Limb (tissue), 2 donors: ENCODE results near the gene TYR.
"Not testable (repeated sequence)": the region's sequence is repeated elsewhere in the genome, so short reads cannot be mapped to it uniquely, and the experiment has no call there.

Source experiments
- DNase-seq, 2 donors: peaks; one replicate each; pipeline ENCODE4 v3.0.0-alpha.2; 2016; ENCODE audit errors: extremely low spot score in 2 of 2

TYR gene

GRCh38 chr11:89177691-89178231 is at the start of gene TYR:
TSS of gene TYR (plus strand) at chr11:89177875. CDS start at chr11:89177954, 79 bp downstream.
- DNase-seq = no peak

DNA sequence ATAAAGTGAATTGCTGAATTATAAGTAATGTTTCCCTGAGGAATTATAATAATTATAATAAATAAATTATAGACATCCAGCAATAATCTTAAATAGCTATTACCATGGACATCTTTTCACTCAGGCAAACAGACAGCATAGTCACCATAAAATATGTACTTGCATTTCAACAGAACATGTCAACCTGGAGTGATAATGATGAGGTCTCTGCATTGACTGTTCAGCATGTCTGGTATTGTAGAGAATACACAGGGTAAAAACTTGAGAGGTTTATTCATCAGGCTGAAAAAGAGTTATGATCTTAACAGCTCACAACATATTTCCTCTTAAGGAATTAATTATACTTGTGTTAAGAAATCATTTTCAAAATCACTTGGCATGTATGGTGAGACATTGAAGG is 41.1 kb upstream of the TYR start:
- DNase-seq = no peak

- no peak for DNase-seq
Observed at GRCh38 chr11:89147229-89147628, 30.4 kb upstream of the TYR start.

GRCh38 chr11:89159974-89160373 is 17.7 kb upstream of the TYR start:
- DNase-seq = no peak

- no peak for DNase-seq
Observed at GRCh38 chr11:89161949-89162348, 15.7 kb upstream of the TYR start.

DNA sequence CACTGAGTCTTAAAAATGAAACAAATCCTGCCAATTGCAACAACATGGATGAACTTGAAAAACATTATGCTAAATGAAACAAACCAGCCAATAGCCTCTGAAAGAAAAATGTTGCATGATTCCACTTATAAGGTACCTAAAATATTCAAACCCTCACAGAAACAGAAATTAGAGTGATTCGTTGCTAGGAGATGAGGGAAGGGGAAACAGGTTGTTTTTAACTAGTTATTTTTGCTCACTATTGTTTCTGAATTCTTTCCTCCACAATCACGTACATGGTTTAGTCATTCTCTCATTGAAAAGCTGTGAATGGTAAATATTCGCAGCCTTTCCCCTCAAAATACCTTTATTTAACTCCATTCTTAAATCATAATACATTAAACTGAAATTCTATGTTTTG is 14.0 kb upstream of the TYR start:
- no peak for DNase-seq

GRCh38 chr11:89168396-89168795 is 9.3 kb upstream of the TYR start:
- DNase-seq = no peak

DNA sequence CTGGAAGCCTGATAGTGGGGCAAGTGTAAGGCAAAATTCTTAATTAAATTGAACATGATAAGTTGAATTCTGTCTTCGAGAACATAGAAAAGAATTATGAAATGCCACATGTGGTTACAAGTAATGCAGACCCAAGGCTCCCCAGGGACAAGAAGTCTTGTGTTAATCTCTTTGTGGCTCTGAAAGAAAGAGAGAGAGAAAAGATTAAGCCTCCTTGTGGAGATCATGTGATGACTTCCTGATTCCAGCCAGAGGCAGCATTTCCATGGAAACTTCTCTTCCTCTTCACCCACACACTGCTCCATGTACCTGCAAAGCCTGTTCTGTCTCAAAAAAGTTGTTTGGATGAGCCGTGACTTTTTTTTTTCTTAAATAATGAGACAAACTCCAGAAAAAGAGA is 1.9 kb upstream of the TYR start:
- no peak for DNase-seq

DNA sequence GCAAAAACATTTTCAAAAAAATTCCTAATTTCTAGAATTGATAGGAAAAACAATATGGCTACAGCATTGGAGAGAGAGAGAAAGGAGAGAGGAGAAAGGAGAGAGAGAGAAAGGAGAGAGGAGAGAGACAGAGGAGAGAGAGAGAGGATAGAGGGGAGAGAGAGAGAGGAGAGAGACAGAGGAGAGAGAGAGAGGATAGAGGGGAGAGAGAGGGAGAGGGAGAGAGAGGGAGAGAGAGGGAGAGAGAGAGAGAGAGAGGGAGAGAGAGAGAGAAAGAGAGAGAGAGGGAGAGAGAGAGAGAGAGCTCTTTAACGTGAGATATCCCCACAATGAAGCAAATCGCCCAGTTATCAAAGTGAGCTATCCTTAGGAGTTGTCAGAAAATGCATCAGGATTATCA is 737 bp upstream of the TYR start:
- DNase-seq = no peak

GRCh38 chr11:89181111-89181510 is 3.4 kb downstream of the TYR start:
- no peak for DNase-seq

DNA sequence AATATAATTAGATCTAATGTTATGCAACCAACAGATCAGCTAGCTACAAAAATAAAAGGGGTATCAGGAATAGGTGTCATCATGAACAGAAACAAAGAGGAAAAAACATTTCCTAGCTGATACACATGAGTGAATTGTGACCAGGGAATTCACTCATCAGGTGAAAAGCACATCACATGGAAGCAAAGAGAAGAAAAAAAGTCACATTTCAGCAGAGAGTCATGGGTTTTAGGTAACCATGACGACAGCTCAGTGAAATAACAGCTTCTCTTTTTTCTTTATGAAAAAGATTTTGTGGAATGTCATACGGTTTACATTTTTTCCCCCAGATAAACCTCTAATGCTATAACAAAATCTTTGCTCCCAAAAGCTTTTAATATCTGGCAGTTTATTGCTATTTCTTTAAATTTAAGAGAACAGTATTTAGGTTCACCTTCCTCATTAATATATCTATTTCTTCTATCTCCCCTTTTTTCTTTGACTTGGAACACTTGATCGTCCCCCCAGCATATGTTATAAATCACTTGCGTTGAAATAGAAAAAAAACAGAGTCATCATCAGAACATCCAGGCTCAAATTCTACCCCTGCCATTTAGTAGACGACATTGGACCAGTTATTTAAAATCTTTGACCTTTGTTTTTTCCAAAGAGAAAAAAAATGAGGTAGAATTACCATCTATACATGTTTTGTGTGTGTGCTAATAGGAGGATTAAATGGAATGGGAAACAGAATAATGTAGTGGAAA is 5.3 kb downstream of the TYR start:
- DNase-seq = peak in 1 of 2 donors; percentile 43

- DNase-seq = no peak
Observed at GRCh38 chr11:89184021-89184420, 6.3 kb downstream of the TYR start.

- no peak for DNase-seq
Observed at GRCh38 chr11:89189776-89190175, 12.1 kb downstream of the TYR start.

DNA sequence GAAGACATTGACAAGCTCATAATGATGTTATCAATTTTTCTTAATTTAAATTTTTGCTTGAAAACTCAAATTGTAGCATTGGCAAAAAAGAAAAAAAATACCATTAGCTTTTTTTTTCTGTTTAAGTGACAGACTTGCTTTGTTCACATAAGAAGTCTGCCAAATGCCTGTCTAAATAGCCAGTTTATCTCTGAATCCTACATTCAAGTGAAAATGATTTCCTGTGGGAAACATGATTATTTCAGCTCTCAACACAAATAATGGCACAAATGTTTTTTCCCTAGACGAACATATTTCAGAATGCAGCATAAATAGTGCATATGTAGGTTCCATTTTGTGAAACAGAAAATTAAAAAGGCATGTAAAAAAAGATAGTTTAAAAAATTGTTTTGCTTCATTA is 23.5 kb downstream of the TYR start:
- DNase-seq = no peak

DNA sequence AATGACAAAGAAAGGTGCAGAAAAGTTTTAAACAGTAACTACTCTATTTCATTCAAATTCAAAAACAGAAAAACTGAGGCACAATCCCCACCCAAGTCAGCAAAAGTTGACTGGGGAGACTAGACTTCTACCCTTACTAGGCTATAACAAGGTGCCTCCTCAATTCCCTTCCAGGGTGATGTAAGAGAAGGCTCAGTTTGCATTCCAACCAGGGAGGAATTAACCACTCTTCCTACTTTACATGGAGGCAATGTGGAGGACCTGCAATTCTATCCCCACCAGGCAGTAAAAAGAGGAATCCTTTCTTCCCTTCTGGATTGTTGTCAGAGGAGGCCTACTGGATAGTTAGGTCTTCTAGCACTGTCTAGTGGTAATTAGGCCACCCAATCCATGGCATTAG is 26.1 kb downstream of the TYR start:
- DNase-seq = no peak

GRCh38 chr11:89205378-89205777 is 27.7 kb downstream of the TYR start:
- DNase-seq = no peak

- no peak for DNase-seq
Observed at GRCh38 chr11:89220684-89221339, 43.1 kb downstream of the TYR start.

DNA sequence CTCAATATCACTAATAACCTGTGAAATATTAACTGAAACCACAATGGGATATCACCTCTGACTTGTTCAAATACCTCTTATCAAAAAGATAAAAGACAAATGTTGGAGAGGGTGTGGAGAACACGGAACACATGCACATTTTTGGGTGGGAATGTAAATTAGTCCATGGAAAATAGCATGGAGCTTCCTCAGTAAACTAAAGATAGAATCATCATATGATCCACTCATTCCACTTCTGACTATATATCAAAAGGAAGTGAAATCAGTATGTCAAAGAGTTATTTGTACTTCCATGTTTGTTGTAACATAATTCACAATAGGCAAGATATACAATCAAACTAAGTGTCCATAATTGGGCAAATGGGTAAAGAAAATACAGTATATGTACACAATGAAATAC is 57.4 kb downstream of the TYR start:
- DNase-seq = no peak

DNA sequence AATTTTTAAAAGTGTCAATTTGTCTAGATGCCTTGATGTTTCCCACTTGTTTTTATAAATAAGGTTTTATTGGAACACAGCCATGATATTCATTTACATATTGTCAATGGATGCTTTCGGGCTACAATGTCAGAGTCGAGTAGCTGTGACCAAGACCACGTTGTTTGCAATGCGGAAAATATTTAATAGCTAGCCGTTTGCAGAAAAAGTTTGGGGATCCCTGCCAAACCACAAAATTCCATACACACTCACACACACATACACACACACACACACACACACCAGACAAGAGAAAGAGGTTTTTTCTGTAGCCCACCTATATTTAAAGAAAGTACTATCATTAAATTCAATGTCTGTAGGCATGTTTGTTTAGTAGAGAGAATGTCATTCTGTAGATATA is 58.3 kb downstream of the TYR start:
- DNase-seq = no peak

DNA sequence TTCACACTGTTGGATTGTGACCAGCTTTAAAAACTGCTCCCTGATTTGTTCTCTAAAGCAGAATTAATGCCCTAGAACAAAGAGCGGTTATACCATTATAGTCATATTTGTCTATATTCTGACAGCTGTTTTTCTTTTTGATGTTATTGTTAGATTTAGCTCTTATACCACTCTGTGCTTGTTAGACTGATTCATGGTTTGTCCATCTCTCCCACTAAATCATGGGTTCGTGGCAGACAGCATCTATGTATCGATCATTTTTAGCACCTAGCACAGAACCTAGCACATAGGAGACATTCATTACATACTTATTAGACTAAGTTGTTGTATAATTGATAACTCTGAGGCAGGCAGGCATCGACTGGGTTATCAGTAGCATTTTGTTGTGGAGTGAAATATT is 69.3 kb downstream of the TYR start:
- DNase-seq = not testable (repeated sequence)

- DNase-seq = no peak
Observed at GRCh38 chr11:89249196-89249595, 71.5 kb downstream of the TYR start.

GRCh38 chr11:89261483-89261882 is 83.8 kb downstream of the TYR start:
- not testable (repeated sequence) for DNase-seq
